GM18498 (cell line): ENCODE data around the gene COPS4.
"Not testable (repeated sequence)": the region's sequence is repeated elsewhere in the genome, so short reads cannot be mapped to it uniquely, and the experiment has no call there.

Experiments used
- ATAC-seq: cut with Tn5 transposase; IDR thresholded peaks from one replicate; pipeline ENCODE4 v1.9.1; 2021; ENCODE audit warnings: mild to moderate bottlenecking, moderate library complexity; ENCODE audit not compliant: unreplicated experiment

The COPS4 gene

DNA sequence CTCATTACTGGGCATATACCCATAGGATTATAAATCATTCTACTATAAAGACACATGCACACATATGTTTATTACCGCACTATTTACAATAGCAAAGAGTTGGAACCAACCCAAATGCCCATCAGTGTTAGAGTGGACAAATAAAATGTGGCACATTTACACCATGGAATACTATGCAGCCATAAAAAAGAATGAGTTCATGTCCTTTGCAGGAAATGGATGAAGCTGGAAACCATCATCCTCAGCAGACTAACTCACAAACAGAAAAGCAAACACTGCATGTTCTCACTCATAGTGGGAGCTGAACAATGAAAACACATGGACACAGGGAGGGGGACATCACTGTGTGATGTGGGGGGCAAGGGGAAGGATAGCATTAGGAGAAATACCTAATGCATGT lies 11.4 kb upstream of the COPS4 start:
- not testable (repeated sequence) for ATAC-seq

DNA sequence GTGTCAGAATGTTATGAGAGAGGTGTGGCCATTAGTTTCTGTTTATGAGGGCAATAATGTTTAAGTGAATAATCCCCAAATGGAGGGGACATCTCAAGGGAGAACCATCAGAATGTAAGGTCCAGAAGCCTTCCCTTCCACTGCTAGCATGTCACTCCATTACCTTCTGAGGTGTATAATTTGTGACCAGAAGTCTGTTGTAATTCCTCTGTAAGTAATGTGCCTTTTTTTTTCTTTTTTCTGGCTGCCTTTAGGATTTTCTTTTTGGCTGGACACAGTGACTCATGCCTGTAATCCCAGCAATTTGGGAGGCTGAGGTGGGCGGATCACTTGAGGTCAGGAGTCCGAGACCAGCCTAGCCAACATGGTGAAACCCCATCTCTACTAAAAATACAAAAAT lies 10.8 kb upstream of the COPS4 start:
- no peak for ATAC-seq

- ATAC-seq, result no peak
Observed at GRCh38 chr4:83025563-83025962, 9.4 kb upstream of the COPS4 start.

GRCh38 chr4:83028976-83029375 lies 6.0 kb upstream of the COPS4 start:
- no peak for ATAC-seq

DNA sequence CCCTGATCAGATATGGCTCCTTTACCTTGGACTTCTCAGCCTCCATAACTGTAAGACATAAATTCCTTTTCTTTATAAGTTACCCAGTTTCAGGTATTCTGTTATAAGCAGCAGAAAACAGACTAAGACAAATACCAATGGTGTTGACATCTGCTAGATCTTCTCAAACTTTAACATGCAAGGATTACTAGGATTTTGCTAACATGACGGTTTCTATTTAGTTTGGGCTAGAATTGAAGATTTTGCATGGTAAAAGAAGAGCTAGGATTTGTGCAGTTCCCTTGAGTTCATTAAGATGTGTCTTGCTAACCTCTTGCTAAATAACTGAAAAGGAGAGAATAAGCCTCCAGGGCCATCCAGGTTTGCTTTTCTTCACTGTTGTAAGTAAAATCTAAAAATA lies 5.3 kb upstream of the COPS4 start:
- no peak for ATAC-seq

DNA sequence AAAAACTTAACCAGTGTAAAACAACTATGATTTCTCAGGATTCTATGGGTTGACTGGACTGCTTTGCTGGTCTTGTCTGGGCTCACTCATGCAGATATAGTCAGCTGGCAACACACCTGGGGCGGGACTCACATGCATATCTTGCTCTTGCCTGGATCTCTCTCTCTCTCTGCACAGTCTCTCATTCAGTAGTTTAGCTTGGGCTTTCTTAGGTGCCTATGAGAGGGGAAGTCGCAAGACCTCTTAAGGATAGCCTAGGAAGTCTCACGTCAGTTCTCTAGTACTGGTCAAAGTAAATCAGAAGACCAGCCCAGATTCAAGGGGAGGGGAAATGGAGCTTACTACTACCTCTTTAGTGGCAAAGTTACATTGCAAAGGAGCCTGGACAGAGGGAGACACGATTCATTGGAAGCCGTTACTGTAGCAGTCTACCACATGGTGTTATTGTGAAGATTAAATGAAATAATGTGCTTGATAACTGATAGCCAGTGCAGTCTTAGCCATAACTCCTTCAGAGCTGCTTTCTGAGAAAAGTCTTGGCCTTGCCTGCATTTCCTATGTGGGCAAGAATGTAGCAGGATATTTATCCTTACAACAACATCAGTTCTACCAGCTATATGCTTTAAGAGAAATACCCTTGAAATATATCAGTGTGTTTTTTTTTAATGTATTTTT lies 2.1 kb downstream of the COPS4 start:
- no peak for ATAC-seq

DNA sequence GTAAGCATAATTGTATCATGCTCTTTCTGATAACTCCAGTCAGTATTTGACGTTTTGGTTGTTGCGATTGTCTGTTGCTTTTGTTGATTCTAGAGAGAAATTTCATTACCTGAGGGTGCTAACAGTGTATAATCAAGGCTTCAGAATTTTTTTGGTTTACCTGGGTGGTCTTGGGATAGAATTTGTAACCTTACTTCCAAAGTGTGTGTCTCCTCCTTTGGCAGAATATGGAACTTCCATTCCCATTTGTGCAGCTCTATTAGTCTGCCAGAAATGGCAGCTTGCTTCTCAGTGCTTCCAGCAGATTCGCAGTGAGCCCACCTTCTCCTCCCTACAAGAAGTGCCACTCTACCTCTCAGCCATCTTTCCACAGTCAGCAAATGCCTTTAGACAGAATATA lies 5.3 kb downstream of the COPS4 start:
- ATAC-seq, result no peak

DNA sequence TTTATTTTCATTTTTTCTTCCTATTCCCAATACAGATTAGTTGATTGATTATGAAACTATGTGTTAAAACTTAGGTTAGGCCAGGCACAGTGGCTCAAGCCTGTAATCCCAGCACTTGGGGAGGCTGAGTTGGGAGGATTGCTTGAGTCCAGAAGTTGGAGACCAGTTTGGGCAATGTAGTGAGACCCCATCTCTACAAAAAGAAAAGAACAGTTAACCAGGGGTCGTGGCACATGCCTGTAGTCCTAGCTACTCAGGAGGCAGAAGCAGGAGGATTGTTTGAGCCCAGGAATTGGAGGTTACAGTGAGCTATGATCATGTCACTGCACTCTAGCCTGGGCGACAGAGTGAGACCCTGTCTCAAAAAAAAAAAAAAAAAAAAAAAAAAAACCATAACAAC lies 8.2 kb downstream of the COPS4 start:
- ATAC-seq, result not testable (repeated sequence)

- ATAC-seq, result no peak
Observed at GRCh38 chr4:83043801-83044407, 8.9 kb downstream of the COPS4 start.

DNA sequence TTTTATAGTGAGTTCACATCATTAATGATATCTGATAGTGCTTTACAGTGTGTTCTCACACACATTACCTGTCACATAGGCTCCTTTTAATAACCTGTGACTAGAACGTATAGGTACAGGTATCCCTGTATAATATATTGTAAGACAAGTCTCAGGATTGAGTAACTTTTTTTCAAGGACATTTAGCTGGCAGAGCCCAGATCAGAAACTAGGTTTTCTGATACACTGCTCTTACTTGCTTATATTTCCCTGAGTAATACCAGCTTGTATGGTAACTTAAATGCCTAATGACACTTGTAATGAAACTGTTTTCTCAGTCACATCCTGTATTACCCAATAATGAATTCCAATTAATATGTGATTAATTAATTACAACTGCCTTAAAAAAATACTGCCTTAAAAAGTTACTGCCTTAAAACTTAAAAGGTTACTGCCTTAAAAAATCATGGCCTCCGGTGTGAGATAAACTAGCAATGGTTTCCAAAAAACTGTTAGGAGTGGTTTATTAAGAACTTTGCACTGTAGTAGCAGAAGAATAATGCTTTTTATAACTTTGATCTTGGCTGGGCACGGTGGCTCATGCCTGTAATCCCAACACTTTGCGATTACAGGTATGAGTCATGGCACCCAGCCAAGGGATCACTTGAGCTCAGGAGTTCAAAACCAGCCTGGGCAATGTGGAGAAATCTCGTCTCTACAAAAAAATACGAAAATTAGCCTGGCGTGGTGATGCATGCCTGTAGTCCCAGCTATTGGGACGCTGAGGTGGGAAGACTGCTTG lies 11.9 kb downstream of the COPS4 start:
- ATAC-seq, result no peak

DNA sequence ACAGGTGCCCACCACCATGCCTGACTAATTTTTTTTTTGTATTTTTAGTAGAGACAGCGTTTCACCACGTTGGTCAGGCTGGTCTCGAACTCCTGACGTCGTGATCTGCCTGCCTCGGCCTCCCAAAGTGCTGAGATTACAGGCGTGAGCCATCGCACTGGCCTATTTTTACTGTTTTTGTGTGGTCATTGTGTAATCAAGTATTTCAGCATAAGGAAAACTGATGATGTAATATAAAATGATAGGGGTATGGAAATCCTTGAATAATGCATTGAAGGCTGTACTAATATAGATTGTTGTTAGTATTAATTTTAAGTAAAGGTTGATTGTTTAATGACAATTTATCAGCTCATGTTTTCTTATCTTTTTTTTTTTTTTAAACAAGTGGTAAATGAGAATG lies 13.8 kb downstream of the COPS4 start:
- ATAC-seq, result not testable (repeated sequence)

DNA sequence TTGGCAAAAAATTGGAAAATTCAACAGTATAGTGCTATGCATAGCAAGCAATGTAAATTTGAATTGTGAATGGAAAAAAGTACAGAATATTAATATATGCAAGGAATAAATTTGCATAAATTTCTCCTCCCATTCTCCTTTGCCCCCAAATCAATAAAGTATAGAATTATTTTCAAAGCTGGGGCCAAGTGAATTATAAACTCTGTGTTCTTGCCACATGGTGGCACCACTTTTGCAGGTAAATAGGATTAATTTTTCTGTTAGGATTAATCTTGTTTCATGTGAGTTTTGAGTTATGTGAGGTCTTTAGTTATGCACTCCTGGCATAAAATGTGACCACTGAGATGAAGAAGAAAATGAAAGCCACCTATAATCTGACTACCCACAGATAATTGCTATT lies 19.9 kb downstream of the COPS4 start:
- ATAC-seq, result no peak

GRCh38 chr4:83062739-83063138 lies 27.8 kb downstream of the COPS4 start:
- no peak for ATAC-seq

GRCh38 chr4:83065266-83065665 lies 30.3 kb downstream of the COPS4 start:
- no peak for ATAC-seq

- no peak for ATAC-seq
Observed at GRCh38 chr4:83067058-83067639, 32.2 kb downstream of the COPS4 start.

GRCh38 chr4:83071116-83071515 lies 36.1 kb downstream of the COPS4 start:
- ATAC-seq, result no peak

DNA sequence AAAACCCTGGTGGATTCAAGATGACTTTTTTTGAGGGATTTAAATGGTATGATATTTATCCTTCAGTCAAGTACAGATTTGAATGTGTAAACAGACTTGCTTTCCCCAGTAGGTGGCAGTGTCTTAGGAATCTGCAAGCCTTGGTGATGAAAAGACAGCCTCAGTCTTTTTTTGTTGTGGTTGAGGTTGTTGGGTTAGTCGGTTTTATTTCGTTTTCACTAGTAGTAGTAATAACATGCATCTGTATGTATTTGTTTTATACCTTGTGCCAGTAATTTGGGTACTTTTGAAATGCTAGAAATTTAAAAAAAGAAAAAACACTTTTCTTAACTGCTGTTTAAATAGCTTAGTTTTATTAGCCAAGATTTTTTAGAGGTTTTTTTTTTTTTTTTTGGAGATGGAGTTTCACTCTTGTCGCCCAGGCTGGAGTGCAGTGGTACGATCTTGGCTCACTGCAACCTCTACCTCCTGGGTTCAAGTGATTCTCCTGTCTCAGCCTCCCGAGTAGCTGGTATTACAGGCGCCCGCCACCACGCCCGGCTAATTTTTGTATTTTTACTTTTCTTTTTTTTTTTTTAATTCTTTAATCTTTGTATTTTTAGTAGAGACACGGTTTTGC lies 39.2 kb downstream of the COPS4 start:
- ATAC-seq, result peak; percentile 88

DNA sequence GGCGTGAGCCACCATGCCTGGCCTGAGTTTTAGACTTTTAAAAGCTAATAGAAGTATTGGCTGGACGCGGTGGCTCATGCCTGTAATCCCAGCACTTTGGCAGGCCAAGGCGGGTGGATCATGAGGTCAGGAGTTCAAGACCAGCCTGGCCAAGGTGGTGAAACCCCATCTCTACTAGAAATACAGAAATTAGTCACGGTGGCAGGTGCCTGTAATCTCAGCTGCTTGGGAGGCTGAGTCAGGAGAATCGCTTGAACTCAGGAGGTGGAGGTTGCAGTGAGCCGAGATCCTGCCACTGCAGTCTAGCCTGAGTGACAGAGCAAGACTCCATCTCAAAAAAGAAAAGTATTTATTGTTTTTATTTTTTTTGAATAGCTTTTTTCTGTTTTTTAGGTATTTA lies 39.8 kb downstream of the COPS4 start:
- ATAC-seq, result not testable (repeated sequence)

DNA sequence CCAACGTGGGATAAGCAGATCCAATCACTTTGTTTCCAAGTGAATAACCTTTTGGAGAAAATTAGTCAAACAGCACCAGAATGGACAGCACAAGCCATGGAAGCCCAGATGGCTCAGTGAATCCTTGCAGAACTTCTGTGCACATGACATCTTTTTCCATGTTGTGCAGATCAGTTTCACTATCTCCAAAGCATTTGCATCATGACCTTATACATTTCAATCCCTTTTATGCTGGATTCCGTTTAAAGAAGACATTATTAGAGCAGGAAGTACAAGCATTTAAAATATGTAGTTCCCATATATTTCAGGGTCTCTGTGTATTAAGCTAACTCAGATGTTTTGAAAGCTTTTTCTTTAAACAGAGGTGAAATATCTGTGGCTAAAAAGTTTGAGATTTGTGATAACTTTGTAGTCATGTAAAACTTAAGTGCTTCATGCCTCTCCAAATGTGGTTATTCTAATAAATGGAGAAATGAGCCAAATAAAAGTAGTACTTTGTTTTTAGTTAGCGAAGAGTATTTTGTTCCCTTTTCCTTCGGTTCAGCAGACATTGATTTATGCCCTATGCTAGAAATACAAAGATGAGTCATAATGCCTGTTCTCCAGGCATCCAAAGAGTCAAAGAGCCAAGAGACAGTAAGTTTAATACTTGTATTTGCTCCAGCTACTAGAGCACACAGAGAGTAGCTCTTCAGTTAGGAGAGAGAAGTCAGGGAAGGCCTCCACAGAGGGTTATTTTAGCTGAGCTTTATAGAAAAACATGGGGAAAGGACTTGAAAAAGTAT lies 40.5 kb downstream of the COPS4 start:
- ATAC-seq, result no peak

GRCh38 chr4:83080561-83080960 lies 45.6 kb downstream of the COPS4 start:
- no peak for ATAC-seq

- no peak for ATAC-seq
Observed at GRCh38 chr4:83082777-83083176, 47.8 kb downstream of the COPS4 start.
